H1 (cell line): ENCODE data around the gene VCPKMT. TPM values are rescaled to one million over a fixed set of nuclear protein-coding genes. Genes with fewer than 3 reads are reported as not detected.

Experiments
- CTCF ChIA-PET: fragments of 300-600 bp; sonication (Branson Sonifier 250); formaldehyde crosslinking; loops from one replicate; lab custom pipeline; 2021; ENCODE audit not compliant: partially characterized antibody; lab: Charles Lee
- POLR2A ChIA-PET: fragments of 300-600 bp; sonication (Branson Sonifier 250); formaldehyde crosslinking; loops from one replicate; lab custom pipeline; 2021; ENCODE audit warnings: inconsistent platforms; ENCODE audit not compliant: partially characterized antibody; lab: Charles Lee
- DNase-seq, 2 experiments: peaks; one replicate each; pipeline versions ENCODE4 v3.0.0 to v3.0.0-alpha.2; 2010 to 2022; ENCODE audit warnings: low spot score in 2 of 2, low read depth in 1 of 2, mixed read lengths in 1 of 2
- FAIRE-seq: peaks from 2 replicates; lab custom pipeline; 2011; peaks lifted over from hg19 to GRCh38; lab: Jason Lieb, UNC
- H2AFZ ChIP-seq: 2 replicates; pipeline ENCODE4 v1.8.1; 2012; ENCODE audit warnings: low read length, inconsistent platforms
- H2AK5ac ChIP-seq: 2 replicates; pipeline ENCODE4 v1.6.1; 2013; ENCODE audit warnings: low read depth, low read length
- H2BK120ac ChIP-seq: replicated peaks from 2 replicates; pipeline ENCODE3; 2013; ENCODE audit warnings: low read depth, low read length, inconsistent platforms
- H2BK12ac ChIP-seq: 2 replicates; pipeline ENCODE4 v1.6.1; 2013; ENCODE audit warnings: low read depth, low read length
- H2BK15ac ChIP-seq: 2 replicates; pipeline ENCODE4 v1.6.1; 2013; ENCODE audit warnings: low read length
- H2BK20ac ChIP-seq: 2 replicates; pipeline ENCODE4 v1.6.1; 2013; ENCODE audit warnings: low read length
- H2BK5ac ChIP-seq: 2 replicates; pipeline ENCODE4 v1.6.1; 2013; ENCODE audit warnings: low read depth, low read length
- H3K14ac ChIP-seq: 2 replicates; pipeline ENCODE4 v1.6.1; 2013; ENCODE audit warnings: inconsistent platforms; ENCODE audit not compliant: insufficient read length
- H3K18ac ChIP-seq: 2 replicates; pipeline ENCODE4 v1.6.1; 2013; ENCODE audit warnings: low read length; ENCODE audit errors: extremely low read depth
- H3K23ac ChIP-seq: 2 replicates; pipeline ENCODE4 v1.6.1; 2013; ENCODE audit warnings: inconsistent platforms; ENCODE audit not compliant: insufficient read length
- H3K23me2 ChIP-seq: 2 replicates; pipeline ENCODE4 v1.6.1; 2013; ENCODE audit warnings: low read depth, low read length
- H3K27ac ChIP-seq: 2 replicates; pipeline ENCODE4 v1.6.1; 2011; ENCODE audit warnings: low read depth, low read length, inconsistent platforms
- H3K27me3 ChIP-seq, 4 experiments: replicated peaks in 1 of 4; 1 replicate in 1 of 4; 2 replicates in 3 of 4; pipeline versions ENCODE4 v1.6.1 to v1.8.1; 2011 to 2013; ENCODE audit warnings: low read length in 3 of 4, mild to moderate bottlenecking in 3 of 4, inconsistent platforms in 2 of 4, mixed read lengths in 2 of 4, moderate library complexity in 1 of 4; ENCODE audit not compliant: control insufficient read depth in 3 of 4, insufficient read depth in 3 of 4; ENCODE audit errors: extremely low read depth in 1 of 4
- H3K36me3 ChIP-seq, 4 experiments: 2 replicates each; pipeline versions ENCODE4 v1.6.1 to v1.8.1; 2011 to 2013; ENCODE audit warnings: mild to moderate bottlenecking in 4 of 4, low read length in 3 of 4, moderate library complexity in 2 of 4, control low read depth in 1 of 4, inconsistent platforms in 1 of 4; ENCODE audit not compliant: insufficient read depth in 4 of 4, control insufficient read depth in 2 of 4
- H3K4ac ChIP-seq: replicated peaks from 2 replicates; pipeline ENCODE3; 2013; ENCODE audit warnings: low read length, low read depth, mixed read lengths, inconsistent platforms; ENCODE audit not compliant: insufficient read length
- H3K4me1 ChIP-seq, 4 experiments: replicated peaks in 1 of 4; 1 replicate in 1 of 4; 2 replicates in 3 of 4; pipeline versions ENCODE4 v1.6.1 to v1.8.1; 2011 to 2013; ENCODE audit warnings: low read length in 3 of 4, inconsistent platforms in 2 of 4, mixed read lengths in 1 of 4; ENCODE audit not compliant: insufficient read depth in 4 of 4, control insufficient read depth in 3 of 4
- H3K4me2 ChIP-seq, 2 experiments: 2 replicates each; pipeline versions ENCODE4 v1.6.1 to v1.8.1; 2011 to 2013; ENCODE audit warnings: low read depth in 2 of 2, low read length in 2 of 2, control low read depth in 1 of 2, inconsistent platforms in 1 of 2, mild to moderate bottlenecking in 1 of 2; ENCODE audit not compliant: insufficient read depth in 1 of 2
- H3K4me3 ChIP-seq, 4 experiments: fragments of 200-600, 300-600 bp in 1 of 4; sonication (generic), shearing (Covaris generic), sonication (Bioruptor Twin) in 1 of 4; 2 replicates each; pipeline versions ENCODE4 v1.5.1 to v1.8.1; 2011 to 2016; ENCODE audit warnings: low read length in 4 of 4, low read depth in 3 of 4, control low read depth in 2 of 4, inconsistent platforms in 2 of 4, mild to moderate bottlenecking in 2 of 4, mixed read lengths in 1 of 4, moderate library complexity in 1 of 4; ENCODE audit not compliant: insufficient read depth in 2 of 4; ENCODE audit errors: extremely low read depth in 1 of 4
- H3K56ac ChIP-seq: replicated peaks from 2 replicates; pipeline ENCODE3; 2013; ENCODE audit warnings: low read depth, mild to moderate bottlenecking, mixed read lengths, low read length, inconsistent platforms; ENCODE audit not compliant: insufficient read length
- H3K79me1 ChIP-seq: 2 replicates; pipeline ENCODE4 v1.6.1; 2013; ENCODE audit warnings: low read depth, low read length, control low read depth
- H3K79me2 ChIP-seq, 2 experiments: 2 replicates each; pipeline versions ENCODE4 v1.6.1 to v1.8.1; 2012 to 2013; ENCODE audit warnings: low read length in 2 of 2, mild to moderate bottlenecking in 2 of 2, inconsistent platforms in 1 of 2; ENCODE audit not compliant: insufficient read depth in 2 of 2, control insufficient read depth in 1 of 2
- H3K9ac ChIP-seq, 4 experiments: replicated peaks in 1 of 4; 1 replicate in 1 of 4; 2 replicates in 3 of 4; pipeline versions ENCODE4 v1.6.1 to v1.8.1; 2011 to 2013; ENCODE audit warnings: low read depth in 3 of 4, low read length in 3 of 4, control low read depth in 2 of 4, mild to moderate bottlenecking in 2 of 4, moderate library complexity in 2 of 4, inconsistent platforms in 1 of 4; ENCODE audit errors: extremely low read depth in 1 of 4
- H3K9me3 ChIP-seq, 2 experiments: 2 replicates each; pipeline versions ENCODE4 v1.6.1 to v1.8.1; 2012 to 2013; ENCODE audit warnings: mild to moderate bottlenecking in 2 of 2, moderate library complexity in 2 of 2, control low read depth in 1 of 2, inconsistent platforms in 1 of 2, low read depth in 1 of 2, low read length in 1 of 2, mixed read lengths in 1 of 2; ENCODE audit not compliant: insufficient read depth in 2 of 2
- H4K20me1 ChIP-seq, 2 experiments: replicated peaks in 1 of 2; 2 replicates each; pipeline versions ENCODE3 to v1.8.1; 2011 to 2013; ENCODE audit warnings: inconsistent platforms in 2 of 2, low read length in 2 of 2, mild to moderate bottlenecking in 1 of 2; ENCODE audit not compliant: insufficient read depth in 2 of 2, control insufficient read depth in 1 of 2
- H4K5ac ChIP-seq: 2 replicates; pipeline ENCODE4 v1.6.1; 2013; ENCODE audit warnings: low read length, low read depth, mixed read lengths, inconsistent platforms; ENCODE audit not compliant: insufficient read length
- H4K8ac ChIP-seq: 2 replicates; pipeline ENCODE4 v1.8.0; 2013; ENCODE audit warnings: mild to moderate bottlenecking, moderate library complexity, low read length, inconsistent platforms; ENCODE audit not compliant: insufficient read depth; ENCODE audit errors: extremely low read depth
- H4K91ac ChIP-seq: replicated peaks from 2 replicates; pipeline ENCODE3; 2013; ENCODE audit warnings: low read length, mixed read lengths, inconsistent platforms; ENCODE audit not compliant: insufficient read length
- CBX5 ChIP-seq: fragments of 300-800, 300-1000 bp; sonication (generic); IDR thresholded peaks from 2 replicates; pipeline ENCODE4 v1.7.1; 2016; ENCODE audit warnings: antibody characterized with exemption, low read length, low read depth
- CREB1 ChIP-seq: IDR thresholded peaks from 2 replicates; pipeline ENCODE4 v1.6.1; 2012; ENCODE audit warnings: inconsistent platforms
- FOSL1 ChIP-seq: IDR thresholded peaks from 2 replicates; pipeline ENCODE4 v1.6.1; 2011; ENCODE audit warnings: mild to moderate bottlenecking, low read depth, low read length, moderate library complexity; ENCODE audit not compliant: insufficient read depth
- GABPA ChIP-seq: IDR thresholded peaks from 2 replicates; pipeline ENCODE4 v1.6.1; 2011; ENCODE audit warnings: mild to moderate bottlenecking, low read length, moderate library complexity, borderline replicate concordance; ENCODE audit not compliant: insufficient read depth
- KDM5A ChIP-seq: fragments of 200-600 bp; IDR thresholded peaks from 2 replicates; pipeline ENCODE4 v1.7.1; 2012; ENCODE audit warnings: mild to moderate bottlenecking, low read length, inconsistent platforms, mixed read lengths
- RAD21 ChIP-seq, 2 experiments: IDR thresholded peaks in 1 of 2; conservative IDR thresholded peaks in 1 of 2; 2 replicates each; pipeline ENCODE4 v1.6.1; 2011; ENCODE audit warnings: low read depth in 2 of 2, low read length in 2 of 2, improper control_type of control experiment in 1 of 2, inconsistent platforms in 1 of 2, mild to moderate bottlenecking in 1 of 2, moderate library complexity in 1 of 2
- RFX5 ChIP-seq: IDR thresholded peaks from 2 replicates; pipeline ENCODE4 v1.6.1; 2011; ENCODE audit warnings: low read depth, low read length, improper control_type of control experiment, borderline replicate concordance
- RXRA ChIP-seq: IDR thresholded peaks from 2 replicates; pipeline ENCODE4 v1.6.1; 2011; ENCODE audit warnings: low read depth, mild to moderate bottlenecking, low read length, moderate library complexity; ENCODE audit not compliant: insufficient read depth
- SIRT6 ChIP-seq: IDR thresholded peaks from one replicate; pipeline ENCODE4 v1.7.1; 2012; ENCODE audit warnings: low read length, inconsistent platforms
- SIX5 ChIP-seq: IDR thresholded peaks from 2 replicates; pipeline ENCODE4 v1.6.1; 2011; ENCODE audit warnings: mild to moderate bottlenecking, low read depth, low read length
- SP2 ChIP-seq: IDR thresholded peaks from 2 replicates; pipeline ENCODE4 v1.6.1; 2012; ENCODE audit warnings: mild to moderate bottlenecking, low read length, inconsistent platforms
- YY1 ChIP-seq: IDR thresholded peaks from 2 replicates; pipeline ENCODE4 v1.6.1; 2011; ENCODE audit warnings: low read depth, mild to moderate bottlenecking, low read length
- ZNF274 ChIP-seq: IDR thresholded peaks from 2 replicates; pipeline ENCODE4 v1.7.0; 2012; ENCODE audit warnings: low read length, borderline replicate concordance; ENCODE audit errors: extremely low read depth
- WGBS, 2 experiments: shearing (Covaris generic) in 1 of 2; methylation state at CpG; one replicate each; pipeline versions ENCODE4 v1.1.6 to v1.1.7; 2013 to 2015; ENCODE audit warnings: low lambda C conversion rate in 2 of 2, mixed read lengths in 2 of 2, inconsistent platforms in 1 of 2, low coverage in 1 of 2, missing lambda C conversion rate in 1 of 2; ENCODE audit not compliant: insufficient replicate concordance in 2 of 2, insufficient coverage in 1 of 2, insufficient read length in 1 of 2; ENCODE audit errors: extremely low coverage in 1 of 2, missing lambda C conversion rate in 1 of 2; 5-methylcytosine and 5-hydroxymethylcytosine counted together
- polyA plus RNA-seq, 7 experiments: library from polyadenylated mRNA; depleted of rRNA in 3 of 7; stranded (reverse) in 5 of 7; unstranded in 2 of 7; fragments of >200 nt in 5 of 7; fragments of 200-250 nt in 2 of 7; gene quantifications; 1 replicate in 5 of 7; 2 replicates in 1 of 7; 4 replicates in 1 of 7; pipeline versions ENCODE4 v1.2.1 to v1.2.3, GENCODE V29; 2011 to 2013; ENCODE audit warnings: missing spikeins in 2 of 7, mixed read lengths in 2 of 7
- total RNA-seq: library from RNA; stranded (reverse); fragmentation: NEBNext Ultra II Directional; extraction: Animal tissue kit (Norgen Biotek cat#: 25700); gene quantifications from 2 replicates; pipeline ENCODE4 v1.2.1, GENCODE V29; 2021

VCPKMT gene
- total and polyA plus RNA-seq, 2 of the 8 experiments (the other 6 are each of a cell fraction or from before 2014, with no cell fraction given), result 3.8 to 7.1 TPM

- Histone ChIP-seq H3K4me2 (no peak overlapping the region), H4K91ac (no peak overlapping the region), H2AFZ (0 out of 2 replicates have a peak overlapping the region, but pooled peaks have one; percentile 5), H4K5ac (no peak overlapping the region), H2BK20ac (no peak overlapping the region), H3K4ac (no peak overlapping the region), H4K8ac (peak overlapping the region; percentile 31; the same call in 1 of the 2 replicates), H3K27me3 (no peaks in the 10 kb centered on the region), H2BK120ac (no peak overlapping the region), H3K56ac (no peak overlapping the region), H3K27ac (no peak overlapping the region), H3K18ac (no peak overlapping the region), H3K79me1 (no peaks in the 10 kb centered on the region), H2BK5ac (no peak overlapping the region), H3K9me3 (no peaks in the 10 kb centered on the region), H3K9ac (no peak overlapping the region), H3K4me3 (no peak overlapping the region), H4K20me1 (no peaks in the 10 kb centered on the region), H2BK12ac (no peak overlapping the region), H2BK15ac (no peak overlapping the region), H3K14ac (no peak overlapping the region), H3K79me2 (no peaks in the 10 kb centered on the region), H3K36me3 (no peaks in the 10 kb centered on the region), H3K23me2 (no peaks in the 10 kb centered on the region; the same call in 1 of the 2 replicates), H3K4me1 (no peaks in the 10 kb centered on the region), H3K23ac (no peak overlapping the region), H2AK5ac (no peak overlapping the region)
- ChIA-PET POLR2A (interaction anchor here (0.8 to 1.4 kb wide), 2 partner anchors 22 to 28 kb away, joined by 3 read pairs; no protein-coding TSS in a partner anchor), CTCF (interaction anchor here (0.6 to 1.2 kb wide), 2 partner anchors 79 to 221 kb away, joined by 3 read pairs; no protein-coding TSS in a partner anchor)
- TF ChIP-seq CREB1, result no peak
- no peak for TF ChIP-seq RFX5
- TF ChIP-seq SIRT6, result no peak
- no peak for TF ChIP-seq FOSL1
- no peak for TF ChIP-seq ZNF274
- no peak for TF ChIP-seq YY1
- TF ChIP-seq RXRA, result no peak
- TF ChIP-seq KDM5A, result no peak
- TF ChIP-seq SIX5, result no peak
- TF ChIP-seq CBX5, result no peak
- no peak for TF ChIP-seq GABPA
- TF ChIP-seq RAD21 (IDR thresholded peaks at IDR 0.05 in 1 of 2, conservative IDR thresholded peaks at IDR 0.05 in 1 of 2; ENCODE audit: low read depth in 2 of 2, low read length in 2 of 2), result no peak
- TF ChIP-seq SP2, result no peak
- DNase-seq (no peak), FAIRE-seq (no peak)
- WGBS, 2 experiments, result 88% methylated on average over 10 of the region's 10 CpGs; no CpG with 5 or more reads in 1 of the 2 experiments
These were observed 30.6 kb downstream of the VCPKMT start for GRCh38 chr14:50085570-50086320.
